Caco-2 (cell line): ENCODE measurements around the gene PTPRS. TPM values are rescaled to one million over a fixed set of nuclear protein-coding genes. Genes with fewer than 3 reads are reported as not detected.

Experiments
- BruUV-seq: library from RNA; stranded (reverse); fragments of 400-500 nt; replicated peaks from 2 replicates; lab custom pipeline; 2021; lab: Mats Ljungman, UMichigan
- CTCF ChIA-PET: fragments of 300-600 bp; sonication (Branson Sonifier 250); formaldehyde crosslinking; loops from one replicate; lab custom pipeline; 2022; ENCODE audit warnings: antibody characterized with exemption; lab: Charles Lee
- POLR2A ChIA-PET: fragments of 300-600 bp; sonication (Branson Sonifier 250); formaldehyde crosslinking; loops from one replicate; lab custom pipeline; 2022; ENCODE audit warnings: antibody characterized with exemption; lab: Charles Lee
- DNase-seq, 2 experiments: peaks; one replicate each; pipeline versions ENCODE4 v3.0.0 to v3.0.0-alpha.2; 2020 to 2022
- H3K27me3 ChIP-seq: replicated peaks from 2 replicates; pipeline ENCODE4 v1.6.0; 2011; ENCODE audit warnings: low read length; ENCODE audit not compliant: control insufficient read depth, insufficient read depth
- H3K36me3 ChIP-seq: 2 replicates; pipeline ENCODE4 v1.5.1; 2011; ENCODE audit warnings: low read length; ENCODE audit not compliant: control insufficient read depth, insufficient read depth
- H3K4me1 ChIP-seq: fragments of 250-450 bp; sonication (Bioruptor Pico); 2 replicates; pipeline ENCODE4 v1.5.1; 2020; ENCODE audit warnings: mild to moderate bottlenecking
- H3K4me3 ChIP-seq: 2 replicates; pipeline ENCODE4 v1.5.1; 2011; ENCODE audit warnings: low read depth, mild to moderate bottlenecking, control low read depth, low read length
- H3K9me3 ChIP-seq: fragments of 250-450 bp; sonication (Bioruptor Pico); 2 replicates; pipeline ENCODE4 v1.5.1; 2020; ENCODE audit warnings: mild to moderate bottlenecking, moderate library complexity
- H3K27ac Mint-ChIP-seq: one replicate; pipeline ENCODE4 v1.8.0; 2022; ENCODE audit warnings: mixed read lengths; ENCODE audit not compliant: unreplicated experiment
- H3K27me3 Mint-ChIP-seq: one replicate; pipeline ENCODE4 v1.8.0; 2022; ENCODE audit warnings: mixed read lengths; ENCODE audit not compliant: insufficient read depth, unreplicated experiment
- H3K36me3 Mint-ChIP-seq: one replicate; pipeline ENCODE4 v1.8.0; 2022; ENCODE audit warnings: mild to moderate bottlenecking, mixed read lengths; ENCODE audit not compliant: insufficient read depth, unreplicated experiment
- H3K4me1 Mint-ChIP-seq: one replicate; pipeline ENCODE4 v1.8.0; 2022; ENCODE audit warnings: low read depth, mixed read lengths; ENCODE audit not compliant: unreplicated experiment
- H3K4me3 Mint-ChIP-seq: one replicate; pipeline ENCODE4 v1.8.0; 2022; ENCODE audit warnings: mild to moderate bottlenecking, moderate library complexity, mixed read lengths; ENCODE audit not compliant: unreplicated experiment
- H3K9me3 Mint-ChIP-seq: one replicate; pipeline ENCODE4 v1.8.0; 2022; ENCODE audit warnings: mixed read lengths; ENCODE audit not compliant: unreplicated experiment
- intact Hi-C: fragments of 100-400 bp; cut with micrococcal nuclease; formaldehyde crosslinking; loops from one replicate; pipeline ENCODE4 v1.10.0; 2022; ENCODE audit not compliant: unreplicated experiment
- total RNA-seq: library from RNA; stranded (reverse); gene quantifications from 2 replicates; pipeline ENCODE4 v1.2.3, GENCODE V29; 2022
- TF ChIP-seq, protein P1 (sequence below), 2 experiments: fragments of 200-600 bp in 1 of 2; IDR thresholded peaks; 1 replicate in 1 of 2; 2 replicates in 1 of 2; pipeline versions ENCODE4 v1.5.1 to v1.8.0; 2011 to 2022; ENCODE audit warnings: antibody characterized with exemption in 1 of 2, control low read depth in 1 of 2, inconsistent platforms in 1 of 2, low read depth in 1 of 2, low read length in 1 of 2, mild to moderate bottlenecking in 1 of 2, moderate library complexity in 1 of 2; ENCODE audit not compliant: insufficient read depth in 1 of 2, severe bottlenecking in 1 of 2, unreplicated experiment in 1 of 2

PTPRS gene
- total RNA-seq, 1 experiment from 2014 or later, result 65.6 TPM

DNA sequence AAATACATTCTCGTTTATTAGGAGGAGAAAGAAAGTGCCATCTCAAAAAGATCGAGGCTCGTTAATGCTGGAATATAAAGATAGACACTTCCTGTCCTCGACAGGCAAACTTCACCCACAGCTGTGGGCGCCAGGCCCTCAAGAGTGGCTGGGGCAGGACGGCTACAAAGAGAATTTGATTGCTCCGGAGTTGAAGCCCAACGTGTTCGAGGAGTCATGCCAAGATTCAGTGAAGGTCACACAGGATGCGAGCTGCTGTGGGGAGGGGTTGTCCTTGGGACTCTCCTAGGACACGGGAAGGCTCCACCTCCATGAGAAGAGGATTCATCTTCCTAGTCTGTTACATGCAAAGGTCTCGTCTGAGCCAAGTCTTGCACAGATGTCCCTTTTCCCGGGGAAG is 16.3 kb upstream of the PTPRS start:
- H3K36me3 ChIP-seq, result no peaks in the 10 kb centered on the region
- no peak for DNase-seq
- intact Hi-C loops, result no loop called here
- H3K4me1 Mint-ChIP-seq, result no peaks in the 10 kb centered on the region
- H3K4me1 ChIP-seq, result no peaks in the 10 kb centered on the region
- no peak overlapping the region for H3K4me3 ChIP-seq
- CTCF ChIA-PET, result no interaction called here
- H3K27ac Mint-ChIP-seq, result no peak overlapping the region
- H3K36me3 Mint-ChIP-seq, result peaks cover 5% of the 10 kb centered on the region
- no TSS peak for BruUV-seq
- H3K9me3 ChIP-seq, result no peaks in the 10 kb centered on the region
- no peaks in the 10 kb centered on the region for H3K27me3 Mint-ChIP-seq
- H3K27me3 ChIP-seq, result no peaks in the 10 kb centered on the region
- H3K9me3 Mint-ChIP-seq, result no peaks in the 10 kb centered on the region
- H3K4me3 Mint-ChIP-seq, result no peak overlapping the region
- POLR2A ChIA-PET, result no interaction called here
- TF ChIP-seq, protein P1, sequence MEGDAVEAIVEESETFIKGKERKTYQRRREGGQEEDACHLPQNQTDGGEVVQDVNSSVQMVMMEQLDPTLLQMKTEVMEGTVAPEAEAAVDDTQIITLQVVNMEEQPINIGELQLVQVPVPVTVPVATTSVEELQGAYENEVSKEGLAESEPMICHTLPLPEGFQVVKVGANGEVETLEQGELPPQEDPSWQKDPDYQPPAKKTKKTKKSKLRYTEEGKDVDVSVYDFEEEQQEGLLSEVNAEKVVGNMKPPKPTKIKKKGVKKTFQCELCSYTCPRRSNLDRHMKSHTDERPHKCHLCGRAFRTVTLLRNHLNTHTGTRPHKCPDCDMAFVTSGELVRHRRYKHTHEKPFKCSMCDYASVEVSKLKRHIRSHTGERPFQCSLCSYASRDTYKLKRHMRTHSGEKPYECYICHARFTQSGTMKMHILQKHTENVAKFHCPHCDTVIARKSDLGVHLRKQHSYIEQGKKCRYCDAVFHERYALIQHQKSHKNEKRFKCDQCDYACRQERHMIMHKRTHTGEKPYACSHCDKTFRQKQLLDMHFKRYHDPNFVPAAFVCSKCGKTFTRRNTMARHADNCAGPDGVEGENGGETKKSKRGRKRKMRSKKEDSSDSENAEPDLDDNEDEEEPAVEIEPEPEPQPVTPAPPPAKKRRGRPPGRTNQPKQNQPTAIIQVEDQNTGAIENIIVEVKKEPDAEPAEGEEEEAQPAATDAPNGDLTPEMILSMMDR (IDR thresholded peaks at IDR 0.05; ENCODE audit: insufficient read depth in 1 of 2, low read depth in 1 of 2, low read length in 1 of 2, severe bottlenecking in 1 of 2, unreplicated experiment in 1 of 2), result no peak

DNA sequence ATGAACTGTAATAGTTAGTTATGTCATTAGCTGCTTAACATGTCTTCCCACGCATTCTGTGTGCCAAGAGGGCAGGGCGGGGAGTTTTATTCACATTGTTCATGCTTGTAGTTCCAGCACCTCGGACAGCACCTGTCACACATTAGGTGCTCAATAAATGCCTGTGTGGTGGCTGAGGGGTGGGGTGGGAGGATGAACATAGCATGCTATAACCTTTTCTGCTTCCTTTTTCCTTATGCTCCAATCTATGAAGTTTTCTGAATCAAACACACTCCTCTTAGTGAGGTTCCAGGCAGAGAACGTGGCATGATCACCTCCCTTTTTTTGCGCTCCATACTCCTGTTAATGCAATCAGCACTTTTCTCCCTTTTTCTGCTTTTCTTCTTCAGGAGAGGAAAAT is 15.8 kb upstream of the PTPRS start:
- H3K4me3 Mint-ChIP-seq, result no peak overlapping the region
- no peaks in the 10 kb centered on the region for H3K4me1 Mint-ChIP-seq
- no peaks in the 10 kb centered on the region for H3K9me3 ChIP-seq
- H3K36me3 ChIP-seq, result no peaks in the 10 kb centered on the region
- no TSS peak for BruUV-seq
- intact Hi-C loops, result no loop called here
- H3K9me3 Mint-ChIP-seq, result no peaks in the 10 kb centered on the region
- no peak overlapping the region for H3K27ac Mint-ChIP-seq
- no peak for DNase-seq
- H3K27me3 ChIP-seq, result no peaks in the 10 kb centered on the region
- ChIA-PET CTCF (no interaction called here), POLR2A (no interaction called here)
- no peak overlapping the region for H3K4me3 ChIP-seq
- TF ChIP-seq, protein P1 (IDR thresholded peaks at IDR 0.05; ENCODE audit: insufficient read depth in 1 of 2, low read depth in 1 of 2, low read length in 1 of 2, severe bottlenecking in 1 of 2, unreplicated experiment in 1 of 2), result no peak
- peaks cover 5% of the 10 kb centered on the region for H3K36me3 Mint-ChIP-seq
- no peaks in the 10 kb centered on the region for H3K27me3 Mint-ChIP-seq
- no peaks in the 10 kb centered on the region for H3K4me1 ChIP-seq

DNA sequence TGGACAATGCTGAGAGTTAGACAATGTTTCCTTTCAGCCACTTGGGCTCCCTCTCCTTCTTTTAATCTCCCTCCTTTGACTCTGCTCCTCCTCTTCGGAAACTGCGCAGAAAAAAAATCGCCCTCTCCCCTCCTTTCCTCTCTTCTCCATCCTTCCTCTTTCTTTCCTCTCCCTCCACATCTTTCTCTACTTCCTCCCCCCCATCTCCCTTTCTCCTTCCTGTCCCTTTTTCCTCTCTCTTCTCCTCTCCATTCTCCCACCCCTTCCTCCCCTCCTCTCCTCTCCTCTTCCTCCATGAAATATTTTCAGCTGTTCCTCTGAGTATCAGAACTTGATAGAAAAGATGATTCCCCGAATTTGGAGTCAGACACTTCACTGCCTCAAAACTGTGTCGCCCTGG is 15.1 kb upstream of the PTPRS start:
- POLR2A ChIA-PET, result no interaction called here

More for the DNA sequence above, 15.1 kb upstream of the PTPRS start:
- Mint-ChIP-seq H3K27ac (no peak overlapping the region), H3K27me3 (no peaks in the 10 kb centered on the region), H3K4me1 (no peaks in the 10 kb centered on the region), H3K36me3 (peaks cover 5% of the 10 kb centered on the region), H3K9me3 (no peaks in the 10 kb centered on the region), H3K4me3 (no peak overlapping the region)
- CTCF ChIA-PET, result no interaction called here
- no peak for DNase-seq
- Histone ChIP-seq H3K27me3 (no peaks in the 10 kb centered on the region), H3K4me1 (no peaks in the 10 kb centered on the region), H3K9me3 (no peaks in the 10 kb centered on the region), H3K4me3 (no peak overlapping the region), H3K36me3 (no peaks in the 10 kb centered on the region)
- intact Hi-C loops, result no loop called here
- TF ChIP-seq, protein P1 (IDR thresholded peaks at IDR 0.05; ENCODE audit: insufficient read depth in 1 of 2, low read depth in 1 of 2, low read length in 1 of 2, severe bottlenecking in 1 of 2, unreplicated experiment in 1 of 2), result no peak
- no TSS peak for BruUV-seq
